A549 (cell line): ENCODE results near the gene GNG10. TPM values are rescaled to one million over a fixed set of nuclear protein-coding genes. Genes with fewer than 3 reads are reported as not detected.

Source experiments
- ATAC-seq, 2 experiments: fragments of 200-7000 bp in 1 of 2; fragments of >200 bp in 1 of 2; cut with Nextera tagmentation in 1 of 2; cut with Tn5 transposase in 1 of 2; 3 replicates each; pipeline versions ENCODE4 v1.8.0 to v1.9.1; 2018 to 2020; ENCODE audit warnings: mild to moderate bottlenecking in 1 of 2, moderate library complexity in 1 of 2
- CTCF ChIA-PET: fragments of 300-600 bp; sonication (Branson Sonifier 250); formaldehyde crosslinking; extraction: SDS; loops from one replicate; lab custom pipeline; 2021; ENCODE audit warnings: antibody characterized with exemption, inconsistent platforms; lab: Yijun Ruan, JAX
- POLR2A ChIA-PET: fragments of 350-600 bp; formaldehyde crosslinking; extraction: SDS; loops from one replicate; lab custom pipeline; 2021; ENCODE audit warnings: antibody characterized with exemption, inconsistent platforms; lab: Yijun Ruan, JAX
- DNase-seq, 2 experiments: peaks; one replicate each; pipeline versions ENCODE4 v3.0.0 to v3.0.0-alpha.2; 2011 to 2016; ENCODE audit warnings: low read depth in 1 of 2, low spot score in 1 of 2
- FAIRE-seq: peaks from 2 replicates; lab custom pipeline; 2011; peaks lifted over from hg19 to GRCh38; lab: Jason Lieb, UNC
- H3K27ac ChIP-seq, 2 experiments: fragments of >200 bp; sonication (Bioruptor Twin); formaldehyde crosslinking; 3 replicates each; pipeline ENCODE4 v1.5.1; 2016 to 2017
- H3K4me1 ChIP-seq: fragments of >200 bp; sonication (Bioruptor Twin); formaldehyde crosslinking; 3 replicates; pipeline ENCODE4 v1.6.1; 2016
- H3K4me2 ChIP-seq: fragments of >200 bp; sonication (Bioruptor Twin); formaldehyde crosslinking; 3 replicates; pipeline ENCODE4 v1.6.1; 2016
- H3K4me3 ChIP-seq: fragments of >200 bp; sonication (Bioruptor Twin); formaldehyde crosslinking; 3 replicates; pipeline ENCODE4 v1.5.1; 2016
- H3K9me3 ChIP-seq: fragments of >200 bp; sonication (Bioruptor Twin); formaldehyde crosslinking; 3 replicates; pipeline ENCODE4 v1.6.1; 2016
- ATOH8 ChIP-seq: fragments of 250-450 bp; sonication (Bioruptor Pico); IDR thresholded peaks from 2 replicates; pipeline ENCODE4 v1.5.0; 2020; ENCODE audit warnings: low read depth, mild to moderate bottlenecking, moderate library complexity
- CBX8 ChIP-seq: fragments of 200-600 bp; sonication (generic); IDR thresholded peaks from 2 replicates; pipeline ENCODE4 v1.6.1; 2016
- CEBPB ChIP-seq, 2 experiments: fragments of >200 bp in 1 of 2; sonication (Bioruptor Twin) in 1 of 2; formaldehyde crosslinking in 1 of 2; IDR thresholded peaks; 2 replicates each; pipeline ENCODE4 v1.6.1; 2012 to 2016
- E2F6 ChIP-seq: IDR thresholded peaks from 2 replicates; pipeline ENCODE4 v1.6.1; 2012; ENCODE audit warnings: low read depth, borderline replicate concordance
- EHMT2 ChIP-seq: fragments of 200-600 bp; sonication (generic); IDR thresholded peaks from 2 replicates; pipeline ENCODE4 v1.6.1; 2016; ENCODE audit warnings: antibody characterized with exemption, low read depth, mild to moderate bottlenecking, moderate library complexity
- EP300 ChIP-seq, 2 experiments: fragments of >200 bp; sonication (Bioruptor Twin); formaldehyde crosslinking; IDR thresholded peaks; 2 replicates in 1 of 2; 3 replicates in 1 of 2; pipeline ENCODE4 v1.6.1; 2016 to 2017
- FOSB ChIP-seq: fragments of 250-450 bp; sonication (Bioruptor Pico); IDR thresholded peaks from 2 replicates; pipeline ENCODE4 v1.5.0; 2020; ENCODE audit warnings: mild to moderate bottlenecking, moderate library complexity
- HEYL ChIP-seq: fragments of 250-450 bp; sonication (Bioruptor Pico); IDR thresholded peaks from 2 replicates; pipeline ENCODE4 v1.8.0; 2021; ENCODE audit warnings: mild to moderate bottlenecking, moderate library complexity
- HOXB5 ChIP-seq: fragments of 250-450 bp; sonication (Bioruptor Pico); IDR thresholded peaks from 2 replicates; pipeline ENCODE4 v1.5.0; 2020; ENCODE audit warnings: mild to moderate bottlenecking, moderate library complexity
- JUNB ChIP-seq: fragments of >200 bp; sonication (Bioruptor Twin); formaldehyde crosslinking; IDR thresholded peaks from 2 replicates; pipeline ENCODE4 v1.6.1; 2016
- KDM1A ChIP-seq: fragments of 200-600 bp; sonication (generic); IDR thresholded peaks from 2 replicates; pipeline ENCODE4 v1.6.1; 2016; ENCODE audit warnings: low read depth, mild to moderate bottlenecking
- KDM5A ChIP-seq: fragments of 200-600 bp; sonication (generic); IDR thresholded peaks from 2 replicates; pipeline ENCODE4 v1.6.1; 2016; ENCODE audit warnings: antibody characterized with exemption, mild to moderate bottlenecking
- MAFK ChIP-seq: fragments of 450-650 bp; IDR thresholded peaks from 2 replicates; pipeline ENCODE4 v1.6.1; 2014; ENCODE audit not compliant: partially characterized antibody
- NFE2L2 ChIP-seq: fragments of 150-350 bp; conservative IDR thresholded peaks from 2 replicates; pipeline ENCODE4 v1.6.1; 2014; ENCODE audit warnings: low read length
- POLR2A ChIP-seq: IDR thresholded peaks from 2 replicates; pipeline ENCODE4 v1.6.1; 2012; ENCODE audit warnings: mild to moderate bottlenecking, low read length
- POLR2AphosphoS2 ChIP-seq: conservative IDR thresholded peaks from 2 replicates; pipeline ENCODE4 v1.6.1; 2012; ENCODE audit warnings: low read length, improper control_type of control experiment, inconsistent platforms
- RNF2 ChIP-seq: fragments of 200-600 bp; sonication (generic); IDR thresholded peaks from 2 replicates; pipeline ENCODE4 v1.6.1; 2016; ENCODE audit warnings: low read depth, mild to moderate bottlenecking, antibody characterized with exemption, moderate library complexity, borderline replicate concordance
- SMC3 ChIP-seq: fragments of >200 bp; sonication (Bioruptor Twin); formaldehyde crosslinking; IDR thresholded peaks from 3 replicates; pipeline ENCODE4 v1.6.1; 2018; ENCODE audit warnings: inconsistent platforms
- SREBF2 ChIP-seq: fragments of 450-650 bp; IDR thresholded peaks from 2 replicates; pipeline ENCODE4 v1.6.1; 2014; ENCODE audit warnings: mild to moderate bottlenecking, moderate library complexity
- ZFP36 ChIP-seq: fragments of 450-650 bp; IDR thresholded peaks from 2 replicates; pipeline ENCODE4 v1.6.1; 2014; ENCODE audit warnings: borderline replicate concordance; ENCODE audit not compliant: partially characterized antibody
- ZSCAN20 ChIP-seq: fragments of 250-450 bp; sonication (Bioruptor Pico); IDR thresholded peaks from 2 replicates; pipeline ENCODE4 v1.8.0; 2022; ENCODE audit warnings: mild to moderate bottlenecking, moderate library complexity
- WGBS: methylation state at CpG from one replicate; pipeline ENCODE4 v1.1.6; 2017; ENCODE audit errors: missing lambda C conversion rate; 5-methylcytosine and 5-hydroxymethylcytosine counted together
- polyA plus RNA-seq, 4 experiments: library from polyadenylated mRNA; depleted of rRNA in 3 of 4; stranded (reverse); fragments of >200 nt; fragmentation: RNase III in 1 of 4; extraction: RNeasy Plus Mini Kit Qiagen cat#74134 plus additional on column Dnase treatment in 1 of 4; gene quantifications; 2 replicates in 3 of 4; 3 replicates in 1 of 4; pipeline ENCODE4 v1.2.3, GENCODE V29; 2011 to 2017
- TF ChIP-seq, protein P1 (sequence below): fragments of 150-350 bp; IDR thresholded peaks from 2 replicates; pipeline ENCODE4 v1.6.1; 2014; ENCODE audit warnings: low read depth, mild to moderate bottlenecking, low read length

GNG10 gene
- polyA plus RNA-seq, 2 of the 4 experiments (the other 2 are of a cell fraction): 70.8 to 102 TPM

GRCh38 chr9:111696796-111697195 lies 35.4 kb downstream of the GNG10 start:
- Histone ChIP-seq H3K27ac (no peak overlapping the region), H3K9me3 (peaks cover 8% of the 10 kb centered on the region; the same call in 2 of the 3 replicates), H3K4me1 (peaks cover 3% of the 10 kb centered on the region; the same call in 1 of the 3 replicates), H3K4me3 (no peak overlapping the region), H3K4me2 (no peak overlapping the region)
- TF ChIP-seq NFE2L2 (no peak), SREBF2 (no peak), POLR2A (no peak), ZFP36 (no peak), ATOH8 (CRISPR knock-in tag) (no peak), ZSCAN20 (CRISPR knock-in tag) (no peak), KDM1A (no peak), E2F6 (no peak)
- TF ChIP-seq, protein P1, sequence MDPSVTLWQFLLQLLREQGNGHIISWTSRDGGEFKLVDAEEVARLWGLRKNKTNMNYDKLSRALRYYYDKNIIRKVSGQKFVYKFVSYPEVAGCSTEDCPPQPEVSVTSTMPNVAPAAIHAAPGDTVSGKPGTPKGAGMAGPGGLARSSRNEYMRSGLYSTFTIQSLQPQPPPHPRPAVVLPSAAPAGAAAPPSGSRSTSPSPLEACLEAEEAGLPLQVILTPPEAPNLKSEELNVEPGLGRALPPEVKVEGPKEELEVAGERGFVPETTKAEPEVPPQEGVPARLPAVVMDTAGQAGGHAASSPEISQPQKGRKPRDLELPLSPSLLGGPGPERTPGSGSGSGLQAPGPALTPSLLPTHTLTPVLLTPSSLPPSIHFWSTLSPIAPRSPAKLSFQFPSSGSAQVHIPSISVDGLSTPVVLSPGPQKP: no peak
- POLR2A ChIA-PET: no interaction called here
- DNase-seq (no peak), ATAC-seq (no peak), FAIRE-seq (peak; percentile 18)
- CTCF ChIA-PET: no interaction called here

DNA sequence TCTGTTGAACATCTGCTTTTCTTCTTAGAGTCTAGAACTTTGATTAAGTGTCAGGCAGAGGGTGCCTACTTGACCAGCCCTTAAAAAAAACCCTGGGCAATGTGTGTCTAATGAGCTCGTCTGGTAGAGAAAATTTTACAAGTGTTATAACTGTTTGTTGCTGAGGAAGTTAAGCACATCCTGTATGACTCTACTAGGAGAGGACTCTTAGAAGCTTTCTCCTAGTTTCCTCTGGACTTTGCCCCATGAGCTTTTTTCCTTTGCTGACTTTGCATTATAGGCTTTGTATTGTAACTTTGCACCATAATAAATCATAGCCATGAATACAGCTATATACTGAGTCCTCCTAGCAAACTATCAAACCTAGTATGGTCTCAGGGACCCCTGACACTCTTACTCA lies 39.4 kb downstream of the GNG10 start:
- no peak for DNase-seq

GRCh38 chr9:111704503-111704902 lies 43.1 kb downstream of the GNG10 start:
- POLR2A ChIA-PET: no interaction called here

More for the DNA sequence above, 39.4 kb downstream of the GNG10 start:
- Histone ChIP-seq H3K27ac (no peak overlapping the region), H3K9me3 (peaks cover 8% of the 10 kb centered on the region; the same call in 2 of the 3 replicates), H3K4me3 (no peak overlapping the region)
- POLR2A ChIA-PET: no interaction called here
- ATAC-seq: no peak
- CTCF ChIA-PET: interaction anchor here (1.9 to 2.5 kb wide), 2 partner anchors 9 to 59 kb away, joined by 5 to 8 read pairs; no protein-coding TSS in a partner anchor
- 44% methylated on average over 1 of the region's 1 CpG for WGBS
- FAIRE-seq: no peak
- TF ChIP-seq HEYL (CRISPR knock-in tag): no peak
- TF ChIP-seq MAFK: peak; percentile 70
- no peak for TF ChIP-seq CBX8
- TF ChIP-seq HOXB5: no peak
- no peak for TF ChIP-seq FOSB (CRISPR knock-in tag)
- TF ChIP-seq EHMT2: no peak
- TF ChIP-seq, protein P1: no peak
- no peak for TF ChIP-seq POLR2AphosphoS2
- TF ChIP-seq, all 56 proteins: peak for 1
- no peak overlapping the region for H3K4me2 ChIP-seq
- no peaks in the 10 kb centered on the region for H3K4me1 ChIP-seq

More at GRCh38 chr9:111704503-111704902, 43.1 kb downstream of the GNG10 start:
- Histone ChIP-seq H3K4me2 (no peak overlapping the region), H3K4me1 (no peaks in the 10 kb centered on the region), H3K27ac (no peak overlapping the region), H3K9me3 (peaks cover 8% of the 10 kb centered on the region; the same call in 2 of the 3 replicates), H3K4me3 (no peak overlapping the region)
- WGBS: 76% methylated on average over 2 of the region's 2 CpGs
- FAIRE-seq (no peak), ATAC-seq (no peak), DNase-seq (no peak)
- CTCF ChIA-PET: interaction anchor here (0.8 to 1.9 kb wide), 3 partner anchors 12 to 106 kb away, joined by 3 to 6 read pairs (median 3); no protein-coding TSS in a partner anchor
- TF ChIP-seq EHMT2 (no peak), SMC3 (no peak), RNF2 (no peak), KDM5A (no peak), MAFK (no peak), EP300 (IDR thresholded peaks at IDR 0.05) (no peak), JUNB (no peak), CEBPB (IDR thresholded peaks at IDR 0.05) (no peak)
